HL-60 (cell line): ENCODE measurements around the gene SLC4A5.

Experiments
- POLR2AphosphoS5 ChIP-seq: IDR thresholded peaks from 2 replicates; pipeline ENCODE4 v1.6.1; 2012; ENCODE audit warnings: low read depth
- SPI1 ChIP-seq: IDR thresholded peaks from 2 replicates; pipeline ENCODE4 v1.6.1; 2012; ENCODE audit warnings: low read depth, mild to moderate bottlenecking, borderline replicate concordance
- TF ChIP-seq, protein P1 (sequence below): IDR thresholded peaks from one replicate; pipeline ENCODE4 v1.5.1; 2011; ENCODE audit warnings: low read length, control low read depth, inconsistent platforms; ENCODE audit not compliant: insufficient read depth

DNA sequence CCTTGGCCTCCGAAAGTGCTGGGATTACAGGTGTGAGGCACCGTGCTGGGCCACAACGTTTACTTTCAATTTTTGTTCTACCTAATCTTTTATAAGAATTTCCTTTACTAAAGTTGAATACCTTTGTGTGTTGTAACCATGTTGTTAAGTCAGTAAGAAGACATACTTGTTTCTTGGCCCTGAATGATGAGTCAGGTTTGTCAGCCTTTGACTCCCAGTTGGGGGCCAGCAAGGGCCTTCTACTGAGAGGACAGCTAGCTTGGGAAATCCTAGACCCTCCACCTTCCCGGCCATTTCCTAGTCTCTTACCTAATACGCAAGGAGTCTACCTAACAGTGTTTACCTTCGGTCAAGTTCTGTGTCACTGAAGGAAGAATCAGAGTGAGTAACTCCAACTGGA lies 122.1 kb downstream of the SLC4A5 start:
- TF ChIP-seq, protein P1, sequence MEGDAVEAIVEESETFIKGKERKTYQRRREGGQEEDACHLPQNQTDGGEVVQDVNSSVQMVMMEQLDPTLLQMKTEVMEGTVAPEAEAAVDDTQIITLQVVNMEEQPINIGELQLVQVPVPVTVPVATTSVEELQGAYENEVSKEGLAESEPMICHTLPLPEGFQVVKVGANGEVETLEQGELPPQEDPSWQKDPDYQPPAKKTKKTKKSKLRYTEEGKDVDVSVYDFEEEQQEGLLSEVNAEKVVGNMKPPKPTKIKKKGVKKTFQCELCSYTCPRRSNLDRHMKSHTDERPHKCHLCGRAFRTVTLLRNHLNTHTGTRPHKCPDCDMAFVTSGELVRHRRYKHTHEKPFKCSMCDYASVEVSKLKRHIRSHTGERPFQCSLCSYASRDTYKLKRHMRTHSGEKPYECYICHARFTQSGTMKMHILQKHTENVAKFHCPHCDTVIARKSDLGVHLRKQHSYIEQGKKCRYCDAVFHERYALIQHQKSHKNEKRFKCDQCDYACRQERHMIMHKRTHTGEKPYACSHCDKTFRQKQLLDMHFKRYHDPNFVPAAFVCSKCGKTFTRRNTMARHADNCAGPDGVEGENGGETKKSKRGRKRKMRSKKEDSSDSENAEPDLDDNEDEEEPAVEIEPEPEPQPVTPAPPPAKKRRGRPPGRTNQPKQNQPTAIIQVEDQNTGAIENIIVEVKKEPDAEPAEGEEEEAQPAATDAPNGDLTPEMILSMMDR, result no peak
- TF ChIP-seq POLR2AphosphoS5, result no peak
- no peak for TF ChIP-seq SPI1
